ENCODE data around the gene PAM16.
A peak's percentile ranks its signal among the peaks of the same experiment; 100 is the strongest.

Gene PAM16

DNA sequence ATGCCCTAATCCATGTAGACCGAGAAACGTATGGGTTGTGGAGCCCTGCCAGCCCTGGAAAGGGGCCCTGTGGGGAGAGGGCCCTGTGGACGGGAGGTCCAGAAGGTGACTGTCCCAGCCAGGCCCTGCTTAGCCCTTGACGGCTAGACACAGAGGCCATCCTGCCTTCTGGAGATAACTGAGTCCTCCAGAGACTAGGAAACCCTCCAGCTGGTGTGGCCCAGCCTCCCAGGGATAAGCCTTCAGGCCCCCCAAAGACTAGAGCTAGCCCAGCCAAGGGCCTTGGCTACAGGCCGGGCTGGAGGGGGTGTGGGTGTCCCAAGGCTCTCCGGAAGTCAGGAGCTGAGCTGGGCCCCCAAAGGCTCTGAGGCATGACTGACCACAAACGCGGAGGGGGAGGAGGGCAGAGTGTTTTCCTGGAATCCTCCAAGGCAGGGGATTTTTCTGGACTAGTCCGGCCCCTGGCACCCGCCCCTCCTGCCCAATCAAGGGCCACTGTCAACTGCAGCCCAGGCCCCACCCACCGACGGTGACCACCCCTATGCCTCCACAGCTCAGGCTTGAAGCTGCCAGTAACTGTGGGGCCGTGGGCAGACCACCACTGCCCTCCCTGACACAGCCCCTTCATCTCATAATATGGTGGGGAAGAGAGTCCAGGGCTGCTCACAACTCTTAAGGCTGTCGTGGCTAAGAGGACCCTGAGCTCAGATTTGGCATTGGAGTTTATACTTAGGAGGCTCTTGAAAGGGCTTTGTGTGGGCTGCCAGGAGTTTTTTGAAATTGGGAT is 19.6 kb upstream of the PAM16 start:
- DNase-seq: no peak

DNA sequence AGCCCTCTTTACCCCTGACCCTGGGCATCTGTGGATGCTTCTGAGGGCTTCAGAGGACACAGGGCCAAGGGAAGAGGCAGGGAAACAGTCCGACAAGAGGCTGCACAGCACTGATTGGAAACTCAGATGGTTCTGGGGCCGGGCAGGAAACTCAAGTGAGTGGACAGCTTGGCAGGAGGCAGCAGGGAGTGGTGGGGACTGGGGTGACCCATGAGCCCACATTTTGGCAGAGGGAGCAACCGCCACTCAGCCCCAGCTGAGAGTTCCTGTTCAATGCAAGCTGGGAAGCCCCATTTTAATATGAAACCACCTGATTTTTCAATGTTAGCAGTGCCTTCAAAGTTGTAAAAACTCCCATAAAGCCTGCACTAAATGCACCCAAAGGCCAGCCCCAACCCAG is 19.0 kb upstream of the PAM16 start:
- no peak for DNase-seq

DNA sequence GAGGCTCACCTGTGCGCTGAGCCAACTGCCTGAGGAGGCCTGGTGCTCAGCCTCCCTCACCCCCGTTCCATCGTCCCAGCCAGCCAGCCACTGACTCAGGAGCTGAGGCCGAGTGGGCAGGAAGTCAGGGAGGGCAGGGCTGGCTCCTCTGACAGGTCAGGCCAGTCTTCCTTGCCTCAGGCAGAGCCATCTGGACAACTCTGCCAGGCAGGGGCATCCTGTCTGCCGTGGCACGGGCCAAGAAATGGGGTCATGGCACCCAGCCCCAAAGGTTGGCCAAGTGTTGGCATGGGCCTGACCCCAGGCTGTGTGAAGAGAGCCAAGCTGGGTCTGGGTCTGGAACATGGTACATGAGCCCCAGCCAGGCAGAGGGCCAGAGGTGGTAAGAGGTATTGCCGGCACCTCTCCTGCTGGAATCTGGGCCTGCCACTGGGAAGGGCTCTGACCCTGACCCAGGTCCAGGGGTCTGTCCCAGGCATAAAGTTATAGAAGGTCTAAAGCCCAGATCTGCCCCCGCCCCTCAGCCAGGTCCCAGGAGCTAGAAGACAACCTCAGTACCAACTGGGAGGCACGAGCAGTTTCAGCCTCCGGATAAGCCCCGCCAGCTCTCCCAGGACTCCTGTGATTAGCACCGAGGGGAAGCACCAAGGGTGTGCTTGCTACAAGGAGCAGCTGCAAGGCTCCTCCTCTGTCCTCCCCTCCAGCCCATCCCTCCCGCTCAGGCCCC is 18.0 kb upstream of the PAM16 start:
- DNase-seq: no peak

DNA sequence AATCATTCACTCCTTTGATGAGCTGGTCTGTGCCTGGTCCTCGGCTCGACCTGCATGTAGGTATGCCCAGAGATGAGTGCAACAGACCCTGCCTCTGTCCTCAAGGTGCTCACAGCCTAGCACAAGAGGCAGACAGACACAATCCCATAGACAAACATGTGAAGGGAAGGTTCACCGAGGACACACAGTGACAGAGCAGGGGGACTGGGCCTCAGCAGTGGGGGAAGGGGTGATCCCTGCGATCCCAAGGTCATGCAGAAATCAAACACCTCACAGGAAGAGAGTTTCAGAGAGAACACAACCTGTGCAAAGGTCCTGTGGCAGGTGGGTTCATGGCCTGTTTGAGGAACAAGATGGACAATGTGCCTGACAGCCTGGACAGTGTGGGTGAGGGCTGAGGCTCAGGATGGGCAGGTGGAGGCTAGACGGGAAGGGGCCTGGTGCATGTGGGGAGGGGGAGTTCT is 16.3 kb upstream of the PAM16 start:
- no peak for DNase-seq

DNA sequence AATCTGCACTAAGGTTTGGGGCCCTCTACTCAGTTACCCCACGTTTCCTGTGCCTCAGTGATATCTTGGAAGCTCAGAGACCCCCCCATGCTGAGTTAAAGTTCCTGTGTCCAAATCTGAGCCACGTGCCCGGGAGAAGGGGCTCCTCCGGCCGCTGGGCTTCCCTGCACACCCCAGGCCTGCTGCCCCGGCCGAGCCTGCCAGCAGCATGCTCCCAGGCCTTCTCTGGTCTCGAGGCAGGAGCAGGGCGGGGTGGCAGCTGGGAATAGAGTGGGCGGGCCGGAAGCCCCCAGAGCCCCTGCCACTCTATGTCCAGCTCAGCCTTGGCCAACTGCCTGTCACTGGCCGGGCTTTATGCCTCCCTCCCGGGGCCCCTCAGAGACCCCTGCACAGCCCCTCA is 14.9 kb upstream of the PAM16 start:
- no peak for DNase-seq

DNA sequence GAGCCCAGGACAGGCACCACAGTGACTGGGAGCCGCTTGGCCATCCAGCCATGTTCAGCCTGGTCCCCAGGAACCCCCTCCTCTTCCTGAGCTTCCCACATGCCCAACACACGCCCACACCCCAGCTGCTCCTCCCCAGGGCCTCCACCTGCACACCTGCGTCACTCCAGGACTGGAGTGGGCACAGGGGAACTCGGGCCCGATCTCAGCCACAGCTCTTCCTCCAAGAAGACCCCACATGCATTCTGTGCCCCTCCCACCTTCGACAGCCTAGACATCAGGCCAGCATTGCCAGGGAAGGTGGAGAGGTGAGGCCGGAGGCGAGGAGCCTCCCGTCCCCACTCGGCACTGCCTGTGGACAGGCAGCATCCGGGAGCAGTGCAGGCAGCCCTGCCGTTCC is 14.5 kb upstream of the PAM16 start:
- no peak for DNase-seq

DNA sequence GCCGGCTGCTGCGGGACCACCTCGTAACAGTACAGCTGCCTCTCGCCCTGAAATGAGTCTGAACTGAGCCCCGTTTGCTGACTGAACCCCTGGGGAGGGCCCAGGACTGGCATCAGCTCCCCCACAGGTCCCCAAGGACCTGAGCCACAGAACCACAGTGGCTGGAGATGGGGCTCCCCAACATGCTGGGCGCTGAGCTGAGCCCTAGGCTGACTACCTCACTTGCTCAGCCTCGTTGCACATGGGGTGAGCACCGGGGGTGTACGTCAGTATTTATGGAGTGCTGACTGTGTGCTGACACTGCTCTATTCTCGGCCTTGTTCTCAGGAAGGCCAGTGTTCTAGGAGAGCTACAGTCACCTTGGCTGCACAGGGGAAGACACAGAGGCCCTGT is 13.9 kb upstream of the PAM16 start:
- no peak for DNase-seq

DNA sequence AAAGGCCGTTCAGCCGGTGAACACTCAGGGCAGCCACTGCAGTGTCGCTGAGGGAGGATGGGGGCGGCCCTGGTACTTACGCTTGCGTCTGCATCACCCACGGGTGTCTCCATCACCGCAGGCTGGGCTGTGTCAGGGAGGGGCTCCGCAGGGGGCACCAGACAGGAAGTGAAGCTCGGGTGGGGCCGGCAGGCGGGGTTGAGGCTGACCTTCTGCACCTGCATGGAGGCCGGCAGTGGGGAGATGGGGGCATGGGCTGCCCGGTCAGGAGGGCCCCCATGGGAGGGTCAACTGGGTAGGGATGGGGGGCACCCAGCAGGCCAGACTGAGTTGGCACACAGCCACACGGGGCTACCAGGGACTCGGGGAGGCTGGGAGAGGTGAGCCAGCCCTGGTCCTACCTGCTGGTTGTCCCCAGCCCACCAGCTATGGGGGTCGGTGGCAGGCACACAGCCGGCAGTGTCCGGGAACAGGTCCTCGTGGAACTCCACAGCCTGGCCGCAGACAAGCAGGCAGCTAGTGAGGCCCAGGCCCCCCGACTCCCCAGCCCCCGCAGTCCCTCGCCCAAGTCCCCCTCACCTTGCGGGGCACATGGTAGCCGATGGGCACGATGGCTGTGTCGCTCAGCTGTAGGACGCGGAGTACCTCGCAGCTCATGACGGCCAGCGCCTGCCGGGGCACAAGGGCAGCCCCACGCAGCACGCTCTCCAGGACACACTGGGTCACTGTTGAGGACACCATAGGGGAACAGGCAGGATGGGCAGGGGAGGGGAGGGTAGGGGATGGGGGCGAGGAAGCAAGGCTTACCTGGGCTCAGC is 13.3 kb upstream of the PAM16 start:
- DNase-seq: no peak

DNA sequence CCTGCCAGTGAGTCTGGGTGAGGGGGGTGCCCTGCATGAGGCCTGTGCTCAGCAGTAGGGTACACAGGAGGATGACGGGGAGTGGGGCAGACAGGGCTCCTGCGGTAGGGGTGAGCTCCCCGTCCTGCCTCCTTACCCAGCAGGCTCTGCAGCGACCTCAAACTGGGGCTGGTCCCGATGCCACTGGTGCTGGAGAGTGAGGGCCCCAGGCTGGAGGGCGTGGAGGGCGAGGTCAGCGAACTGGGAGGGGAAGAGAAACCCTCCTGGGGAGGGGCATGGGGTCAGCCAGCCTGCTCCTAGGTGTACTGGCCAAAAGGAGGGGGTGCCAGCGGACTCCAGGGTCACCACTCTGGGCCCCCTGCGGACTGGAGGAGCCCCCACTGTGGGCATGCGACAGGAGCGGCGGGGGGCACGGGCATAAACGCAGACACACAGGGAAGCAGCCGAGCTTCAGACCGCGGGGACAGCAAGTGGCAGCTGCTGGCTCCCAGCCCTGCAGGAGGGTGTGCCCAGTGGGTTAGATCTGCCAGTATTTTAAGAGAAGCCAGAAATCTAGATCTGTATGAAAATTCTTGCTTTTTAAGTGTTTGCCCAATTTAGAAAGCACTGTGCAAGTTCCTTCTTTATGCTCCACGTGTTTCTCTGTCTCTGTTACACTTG is 11.5 kb upstream of the PAM16 start:
- no peak for DNase-seq

DNA sequence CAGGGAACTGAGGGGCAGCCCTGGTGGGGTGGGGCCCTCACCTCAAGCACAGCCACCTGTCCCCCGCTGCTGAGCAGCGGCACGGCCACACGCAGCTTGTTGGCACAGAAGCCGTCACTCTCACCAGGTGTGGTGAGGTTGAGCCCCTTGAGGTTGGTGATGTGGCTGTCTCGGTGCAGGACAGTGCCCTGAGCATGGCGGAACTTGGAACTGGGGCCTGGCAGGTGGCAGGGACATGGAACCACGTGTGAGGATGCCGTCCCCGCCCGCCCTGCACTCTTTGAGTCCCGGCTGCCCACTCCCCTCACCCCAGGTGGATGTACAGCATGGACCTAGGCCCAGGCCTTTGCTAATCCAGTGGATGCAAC is 10.8 kb upstream of the PAM16 start:
- DNase-seq: no peak

DNA sequence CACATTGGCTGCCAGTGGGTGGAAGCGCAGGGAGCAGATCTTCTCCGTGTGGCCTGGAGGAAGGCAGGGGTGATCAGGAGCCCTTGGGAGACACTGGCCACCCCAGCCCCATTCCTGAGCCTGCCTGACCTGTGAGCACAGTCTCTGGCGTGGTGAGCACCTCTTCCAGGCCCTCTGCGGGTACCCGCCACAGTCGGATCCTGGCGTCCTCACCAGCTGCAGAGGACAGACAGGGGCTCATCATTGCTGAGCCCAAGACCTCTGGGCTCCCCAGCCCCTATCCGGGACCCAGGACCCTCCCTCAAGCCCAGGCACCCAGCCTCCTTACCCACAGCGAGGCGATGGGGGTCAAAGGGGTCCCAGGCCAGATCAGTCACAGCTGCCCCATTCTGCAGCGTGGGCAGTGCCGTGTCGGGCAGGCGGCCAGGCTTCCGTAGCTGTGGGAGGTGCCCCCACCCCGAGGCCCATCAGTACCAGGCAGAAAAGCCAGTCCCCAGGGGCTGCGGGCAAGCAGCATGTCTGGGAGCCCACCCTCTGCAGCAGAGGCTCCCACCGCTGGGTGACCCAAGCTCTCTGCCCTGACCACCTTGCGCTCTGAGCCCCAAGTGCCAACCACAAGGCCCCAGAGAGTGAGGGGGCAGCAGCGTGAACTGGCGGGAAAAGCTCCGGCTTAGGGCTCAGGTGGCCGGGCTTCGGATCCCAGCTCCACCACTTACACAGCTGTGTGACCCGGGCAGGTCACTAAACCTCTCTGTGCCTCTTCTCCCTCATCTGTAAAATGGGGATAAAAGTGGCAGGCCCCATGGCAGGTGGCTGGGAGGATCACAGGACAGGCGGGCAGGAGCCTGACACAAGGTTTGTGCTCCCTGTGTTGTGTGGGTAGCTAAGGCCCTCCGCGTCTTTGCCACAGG is 10.2 kb upstream of the PAM16 start:
- DNase-seq: no peak

DNA sequence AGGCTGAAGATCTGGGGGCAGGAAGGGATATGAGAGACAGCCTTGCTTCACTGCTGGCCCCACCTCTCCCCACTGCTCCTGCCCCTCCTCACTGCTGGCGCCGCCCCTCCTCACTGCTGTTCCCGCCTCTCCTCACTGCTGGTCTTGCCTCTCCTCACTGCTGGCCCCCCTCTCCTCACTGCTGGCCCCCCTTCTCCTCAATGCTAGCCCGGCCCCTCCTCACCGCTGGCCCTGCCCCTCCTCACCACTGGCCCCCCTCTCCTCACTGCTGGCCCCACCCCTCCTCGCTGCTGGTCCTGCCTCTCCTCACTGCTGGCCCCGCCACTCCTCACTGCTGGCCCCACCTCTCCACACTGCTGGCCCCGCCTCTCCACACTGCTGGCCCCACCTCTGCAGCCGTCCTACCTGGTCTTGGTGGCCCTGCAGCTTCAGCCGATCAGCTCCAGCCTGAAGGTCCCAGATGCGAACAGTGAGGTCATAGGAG is 9.5 kb upstream of the PAM16 start:
- no peak for DNase-seq

DNA sequence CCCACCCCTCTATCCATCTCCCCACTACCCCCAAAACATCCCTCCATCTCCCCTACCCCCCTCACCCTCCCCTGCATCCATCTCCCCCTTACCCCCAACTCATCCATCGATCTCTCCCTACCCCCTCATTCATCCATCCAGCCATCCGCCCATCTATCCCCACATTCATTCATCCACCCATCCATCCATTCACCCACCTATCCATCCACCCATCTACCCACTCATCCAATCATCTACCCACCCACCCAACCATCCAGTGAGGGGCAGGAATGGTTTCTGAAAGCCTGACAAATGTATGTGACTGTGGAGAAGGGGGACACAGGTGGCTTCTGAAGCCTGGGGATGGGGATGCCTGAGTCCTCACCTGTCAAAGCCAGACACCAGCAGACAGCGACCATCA is 8.8 kb upstream of the PAM16 start:
- no peak for DNase-seq

DNA sequence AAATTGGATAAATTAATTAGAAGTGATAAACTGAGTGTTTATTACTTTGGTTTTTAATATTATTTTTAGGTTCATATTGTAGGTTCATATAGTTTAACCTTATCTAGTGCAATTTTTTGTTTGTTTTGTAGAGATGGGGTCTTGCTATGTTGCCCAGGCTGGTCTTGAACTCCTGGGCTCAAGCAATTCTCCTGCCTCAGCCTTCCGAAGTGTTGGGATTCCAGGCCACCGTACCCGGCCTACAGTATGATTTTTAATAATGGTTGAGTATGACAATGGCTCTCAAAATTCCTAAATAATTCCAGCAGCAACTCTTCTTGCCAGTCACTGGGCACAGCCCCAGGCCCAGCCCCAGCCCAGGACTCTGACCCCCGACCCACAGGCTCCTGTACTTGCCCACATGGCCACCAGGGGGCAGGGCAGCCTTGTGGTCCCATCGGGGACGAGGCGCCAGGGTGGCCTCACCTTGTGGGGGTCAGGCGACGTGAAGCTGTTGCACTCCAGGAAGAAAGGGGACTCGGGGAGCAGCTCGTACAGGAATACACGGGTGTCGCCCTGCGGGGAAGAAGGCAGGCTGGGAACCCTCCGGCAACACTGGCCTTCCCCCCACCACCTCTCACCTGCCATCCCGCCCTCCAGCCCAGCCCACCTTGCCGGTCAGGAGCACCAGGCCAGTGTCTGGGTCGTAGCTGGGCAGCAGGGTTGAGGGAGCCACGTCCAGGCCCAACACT is 7.9 kb upstream of the PAM16 start:
- peak; percentile 66 for DNase-seq

DNA sequence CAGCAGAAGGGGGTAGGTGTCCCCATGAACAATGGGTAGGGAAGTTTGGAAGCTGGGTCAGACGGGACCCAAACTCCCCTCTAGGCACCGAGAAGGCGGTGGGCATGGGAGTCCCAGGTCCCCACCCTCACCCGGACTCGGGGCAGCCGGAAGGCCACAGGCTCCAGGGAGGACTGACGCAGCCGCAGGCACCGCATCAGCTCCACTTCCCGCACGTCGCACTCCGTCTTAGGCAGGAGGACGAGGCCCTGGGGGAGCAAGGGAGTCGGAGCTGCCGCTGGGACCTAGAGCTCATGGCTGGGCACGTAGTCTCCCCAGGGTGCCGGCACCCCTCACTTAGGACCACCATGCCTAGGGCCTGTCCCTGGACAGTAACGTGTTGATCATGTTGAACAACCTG is 7.1 kb upstream of the PAM16 start:
- no peak for DNase-seq

DNA sequence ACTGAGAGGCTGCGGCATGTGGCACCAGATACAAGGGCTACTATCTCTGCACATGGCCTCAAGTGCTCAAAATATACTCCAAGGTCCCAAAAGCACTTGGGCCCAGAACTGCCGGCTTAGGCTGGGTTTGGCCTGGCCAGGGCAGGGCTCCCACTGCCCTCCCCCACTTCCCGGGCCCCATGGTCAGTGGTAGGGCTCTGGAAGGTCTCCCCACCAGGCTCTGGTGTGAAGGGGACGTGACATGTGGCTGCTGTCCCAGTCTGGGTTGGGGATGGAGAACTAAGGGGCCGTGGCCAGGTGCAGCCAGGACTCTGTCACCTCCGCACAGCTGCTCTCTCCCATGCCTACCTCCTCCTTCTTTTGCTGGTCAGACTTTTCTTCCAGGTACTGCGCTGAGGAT is 5.7 kb upstream of the PAM16 start:
- no peak for DNase-seq

DNA sequence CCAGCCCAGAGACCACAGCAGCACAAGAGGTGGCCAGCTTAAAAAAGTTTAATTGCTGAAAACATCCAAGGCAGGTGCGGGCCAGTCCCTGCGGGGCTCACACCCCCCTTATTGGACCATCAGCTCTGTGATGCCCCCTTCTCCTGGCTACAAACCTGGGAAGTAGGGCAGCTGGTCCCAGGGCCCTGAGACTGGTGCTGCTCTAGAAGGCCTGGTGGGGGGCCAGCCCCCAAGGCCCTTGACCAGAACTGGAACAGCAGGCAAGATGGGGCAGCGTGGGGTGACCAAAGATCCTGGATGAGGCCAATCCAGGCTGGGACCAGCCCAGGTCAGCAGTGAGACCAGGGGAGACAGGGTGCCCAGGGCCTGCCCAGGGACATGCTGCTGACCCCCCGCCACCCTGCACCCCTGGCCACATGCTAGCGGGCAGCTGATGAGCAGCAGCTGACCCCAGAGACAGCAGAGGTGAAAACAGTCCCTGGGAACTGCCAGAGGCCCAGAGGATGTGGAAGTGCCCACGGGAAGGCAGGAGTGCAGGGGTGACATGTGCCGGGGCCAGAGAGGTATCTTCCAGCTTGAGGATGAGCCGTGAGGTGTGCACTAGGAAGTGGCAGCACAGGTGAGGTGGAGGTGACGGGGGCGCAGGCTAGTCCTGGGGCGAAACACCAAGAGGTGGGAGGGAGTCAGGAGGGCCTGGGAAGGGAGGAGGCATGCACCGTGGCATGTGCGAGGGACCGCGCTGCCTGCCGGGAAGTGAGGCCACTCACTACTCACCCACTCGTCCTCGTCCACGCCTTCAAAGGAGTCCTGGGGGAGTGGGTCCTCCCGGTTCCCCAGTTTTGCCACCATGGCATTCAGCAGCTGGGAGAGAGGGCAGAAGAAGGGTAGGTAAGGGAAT is 3.6 kb upstream of the PAM16 start:
- no peak for DNase-seq

DNA sequence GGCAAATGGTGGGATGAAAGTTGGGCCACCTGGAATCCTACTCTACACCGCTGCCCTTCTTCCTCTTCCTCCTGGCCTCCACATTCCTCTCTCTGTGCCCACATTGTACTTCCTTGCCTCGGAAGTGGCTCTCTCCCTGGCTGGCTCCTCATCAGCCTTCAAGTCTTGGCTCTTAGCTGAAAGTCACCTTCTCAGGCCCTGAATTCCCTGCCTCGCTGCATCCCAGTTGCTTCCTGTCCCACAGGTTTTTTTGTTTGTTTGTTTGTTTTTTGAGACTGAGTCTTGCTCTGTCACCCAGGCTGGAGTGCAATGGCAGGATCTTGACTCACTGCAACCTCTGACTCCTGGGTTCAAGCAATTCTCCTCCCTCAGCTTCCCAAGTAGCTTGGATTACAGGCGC is 2.6 kb upstream of the PAM16 start:
- DNase-seq: no peak

DNA sequence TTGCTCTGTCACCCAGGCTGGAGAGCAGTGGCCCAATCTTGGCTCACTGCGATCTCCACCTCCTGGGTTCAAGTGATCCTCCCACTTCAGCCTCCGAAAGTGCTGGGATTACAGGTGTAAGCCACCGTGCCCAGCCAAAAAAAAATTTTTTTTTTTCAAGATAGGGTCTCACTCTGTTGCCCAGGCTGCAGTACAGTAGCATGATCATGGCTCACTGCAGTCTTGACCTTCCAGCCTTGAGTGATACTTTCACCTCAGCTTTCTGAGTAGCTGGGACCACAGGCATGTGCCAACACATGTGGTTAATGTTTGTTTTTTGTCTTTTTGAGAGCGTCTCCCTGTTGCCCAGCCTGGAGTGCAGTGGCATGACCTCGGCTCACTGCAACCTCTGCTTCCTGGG is 1.7 kb upstream of the PAM16 start:
- DNase-seq: no peak

DNA sequence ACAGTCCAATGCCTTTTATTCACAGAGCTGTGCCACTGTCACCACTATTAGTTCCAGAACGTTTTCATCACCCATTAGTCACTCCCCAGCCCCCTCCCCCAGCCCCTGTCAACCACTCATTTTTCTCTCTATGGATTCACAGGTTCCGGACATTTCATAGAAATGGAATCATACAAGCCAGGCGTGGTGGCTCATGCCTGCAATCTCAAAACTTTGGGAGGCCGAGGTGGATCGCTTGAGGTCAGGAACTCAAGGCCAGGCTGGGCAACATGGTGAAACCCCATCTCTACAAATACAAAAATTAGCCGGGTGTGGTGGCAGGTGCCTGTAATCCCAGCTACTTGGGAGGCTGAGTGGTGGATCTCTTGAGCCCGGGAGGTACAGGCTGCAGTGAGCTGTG is 759 bp upstream of the PAM16 start:
- DNase-seq: no peak

Data from activated CD4-positive, alpha-beta T cell treated with anti-CD3 and anti-CD28 coated beads, Interleukin-2, amount 50 U/mL, for 1 hour (primary cell).